Caki2 (cell line): ENCODE results near the gene SMAD6. TPM values are rescaled to one million over a fixed set of nuclear protein-coding genes. Genes with fewer than 3 reads are reported as not detected.

ENCODE experiments used
- DNase-seq: peaks from one replicate; pipeline ENCODE4 v3.0.0-alpha.2; 2015; ENCODE audit warnings: low read depth
- in situ Hi-C: cut with HindIII; loops from 2 replicates; pipeline ENCODE4 v1.10.0; 2016; ENCODE audit warnings: low sequenced_read_pairs, low pct_unique_long_range_greater_than_20kb, mixed read lengths
- total RNA-seq: library from RNA; depleted of rRNA; stranded (reverse); fragments of >200 nt; shearing (Covaris generic); gene quantifications from 2 replicates; pipeline ENCODE4 v1.2.3, GENCODE V29; 2014; ENCODE audit warnings: low replicate concordance

Gene SMAD6
- total RNA-seq, 1 experiment from 2014 or later: 64.5 TPM

- peak; percentile 47 for DNase-seq
Measured at GRCh38 chr15:66761726-66762595, 59.9 kb downstream of the SMAD6 start.

GRCh38 chr15:66763186-66764071, 61.4 kb downstream of the SMAD6 start:
- in situ Hi-C loops: no loop called here
- peak; percentile 72 for DNase-seq

More at GRCh38 chr15:66761726-66762595, 59.9 kb downstream of the SMAD6 start:
- in situ Hi-C loops: no loop called here

- in situ Hi-C loops: no loop called here
- no peak for DNase-seq
Measured at GRCh38 chr15:66764072-66764786, 62.2 kb downstream of the SMAD6 start.

GRCh38 chr15:66765478-66766281, 63.6 kb downstream of the SMAD6 start:
- in situ Hi-C loops: no loop called here
- peak; percentile 100 for DNase-seq

GRCh38 chr15:66766282-66767230, 64.5 kb downstream of the SMAD6 start:
- in situ Hi-C loops: no loop called here
- DNase-seq: peak; percentile 79

DNA sequence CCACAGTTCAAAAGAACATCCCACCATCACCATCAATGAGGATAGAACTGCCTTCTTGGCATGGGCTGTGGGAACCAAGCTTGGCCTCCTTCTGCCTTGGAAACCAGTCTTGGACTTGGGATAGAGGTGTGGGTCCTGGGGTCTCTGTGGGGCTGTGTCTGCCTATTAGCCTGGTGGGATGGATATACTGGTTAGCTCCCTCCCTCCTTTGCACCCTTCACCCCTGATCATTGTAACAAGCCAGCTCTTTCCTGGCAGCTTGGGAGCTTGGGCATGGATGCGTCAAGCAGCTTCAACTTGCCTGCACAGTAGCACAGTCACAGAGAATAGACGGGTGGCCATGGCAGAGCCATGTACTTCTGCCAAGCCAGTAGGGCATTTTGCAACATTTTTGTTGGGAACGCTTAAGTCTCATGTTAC, 65.2 kb downstream of the SMAD6 start:
- no peak for DNase-seq
- in situ Hi-C loops: no loop called here

DNA sequence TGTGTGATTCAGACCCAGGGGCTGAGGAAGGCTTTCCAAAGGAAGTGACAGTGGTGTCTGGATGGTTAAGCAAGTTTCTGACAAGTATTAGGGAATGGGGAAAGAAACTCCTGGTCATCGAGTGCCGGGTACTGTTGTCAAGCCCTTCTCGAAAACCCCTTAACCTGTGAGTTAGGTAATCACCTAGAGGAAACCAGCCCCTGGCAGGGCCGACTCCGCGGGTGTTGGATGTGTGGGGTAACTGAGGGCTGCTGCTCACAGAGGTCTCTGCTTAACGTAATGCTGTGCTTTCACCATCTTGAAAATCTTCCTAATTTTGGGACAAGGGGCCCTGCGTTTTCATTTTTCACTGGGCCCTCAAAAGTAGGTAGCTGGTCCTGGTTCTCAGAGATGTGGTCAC, 67.0 kb downstream of the SMAD6 start:
- DNase-seq: no peak
- in situ Hi-C loops: no loop called here

GRCh38 chr15:66770518-66771350, 68.7 kb downstream of the SMAD6 start:
- in situ Hi-C loops: no loop called here
- DNase-seq: peak; percentile 59

GRCh38 chr15:66771351-66771650, 69.3 kb downstream of the SMAD6 start:
- DNase-seq: no peak
- in situ Hi-C loops: no loop called here

DNA sequence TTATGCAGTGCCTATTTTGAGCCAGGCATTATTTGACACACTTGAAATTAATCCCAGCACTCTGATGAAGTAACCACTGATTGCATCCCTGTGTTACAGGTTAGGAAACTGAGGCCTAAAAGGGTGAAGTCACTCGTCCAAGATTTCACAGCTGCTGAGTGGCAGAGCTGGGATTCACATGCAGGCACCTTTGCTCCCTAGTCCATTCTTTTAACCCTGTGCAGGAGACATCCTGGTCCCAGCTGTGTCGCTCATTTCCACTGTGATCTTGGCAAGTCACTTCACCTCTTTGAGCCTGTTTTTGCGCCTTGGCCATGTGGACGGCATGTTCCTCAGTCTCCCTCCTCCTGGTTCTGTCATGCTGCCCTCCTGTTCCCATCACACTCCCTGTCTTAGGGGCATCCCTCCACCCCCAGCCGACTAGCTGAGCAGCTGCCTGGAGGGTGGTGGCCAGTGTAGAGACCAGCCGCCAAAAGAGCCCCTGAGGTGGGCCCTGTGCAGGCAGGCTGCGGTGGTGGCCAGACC, 70.6 kb downstream of the SMAD6 start:
- no peak for DNase-seq
- in situ Hi-C loops: no loop called here

- in situ Hi-C loops: no loop called here
Measured at GRCh38 chr15:66773129-66773873, 71.3 kb downstream of the SMAD6 start.

DNA sequence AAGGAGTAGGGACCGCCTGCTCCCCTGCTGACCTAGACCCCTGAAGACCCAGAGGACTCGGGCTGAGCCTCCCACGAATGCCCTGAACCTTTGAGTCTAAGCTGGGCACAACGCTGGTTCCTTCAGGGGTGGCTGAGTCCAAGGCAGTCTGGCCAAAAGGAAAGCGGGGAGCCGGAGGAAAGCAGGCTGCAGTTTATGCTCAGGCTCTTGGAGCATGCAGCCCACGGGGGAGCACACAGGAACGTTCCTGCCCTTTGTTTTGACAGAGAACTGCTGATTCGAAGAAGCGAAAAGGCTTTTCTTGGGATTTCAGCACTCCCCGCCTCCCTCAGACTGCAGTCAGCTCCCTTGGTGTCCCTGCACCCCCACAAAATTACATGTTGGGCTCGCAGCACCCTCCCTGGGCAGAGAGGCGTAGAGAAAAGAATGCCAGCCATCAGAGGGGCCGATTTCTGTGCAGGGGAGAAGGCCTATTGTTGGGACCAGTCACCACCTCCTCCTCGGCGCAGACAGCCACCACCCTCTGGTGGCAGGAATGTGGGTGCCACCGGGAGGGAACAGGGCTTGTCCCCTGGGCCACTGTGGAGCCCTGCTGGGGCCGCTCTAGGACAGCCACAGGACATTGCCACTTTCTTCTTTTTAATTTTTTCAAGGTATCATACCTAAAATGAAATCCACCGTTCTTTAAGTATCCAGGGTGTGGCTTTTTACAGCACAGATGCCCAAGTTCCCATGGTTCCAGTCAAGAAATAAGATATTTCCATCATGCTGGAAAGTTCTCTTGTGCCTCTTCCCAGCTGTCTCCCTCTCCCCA, 72.2 kb downstream of the SMAD6 start:
- in situ Hi-C loops: no loop called here
- DNase-seq: peak; percentile 85

More at GRCh38 chr15:66773129-66773873, 71.3 kb downstream of the SMAD6 start:
- DNase-seq: peak; percentile 71

DNA sequence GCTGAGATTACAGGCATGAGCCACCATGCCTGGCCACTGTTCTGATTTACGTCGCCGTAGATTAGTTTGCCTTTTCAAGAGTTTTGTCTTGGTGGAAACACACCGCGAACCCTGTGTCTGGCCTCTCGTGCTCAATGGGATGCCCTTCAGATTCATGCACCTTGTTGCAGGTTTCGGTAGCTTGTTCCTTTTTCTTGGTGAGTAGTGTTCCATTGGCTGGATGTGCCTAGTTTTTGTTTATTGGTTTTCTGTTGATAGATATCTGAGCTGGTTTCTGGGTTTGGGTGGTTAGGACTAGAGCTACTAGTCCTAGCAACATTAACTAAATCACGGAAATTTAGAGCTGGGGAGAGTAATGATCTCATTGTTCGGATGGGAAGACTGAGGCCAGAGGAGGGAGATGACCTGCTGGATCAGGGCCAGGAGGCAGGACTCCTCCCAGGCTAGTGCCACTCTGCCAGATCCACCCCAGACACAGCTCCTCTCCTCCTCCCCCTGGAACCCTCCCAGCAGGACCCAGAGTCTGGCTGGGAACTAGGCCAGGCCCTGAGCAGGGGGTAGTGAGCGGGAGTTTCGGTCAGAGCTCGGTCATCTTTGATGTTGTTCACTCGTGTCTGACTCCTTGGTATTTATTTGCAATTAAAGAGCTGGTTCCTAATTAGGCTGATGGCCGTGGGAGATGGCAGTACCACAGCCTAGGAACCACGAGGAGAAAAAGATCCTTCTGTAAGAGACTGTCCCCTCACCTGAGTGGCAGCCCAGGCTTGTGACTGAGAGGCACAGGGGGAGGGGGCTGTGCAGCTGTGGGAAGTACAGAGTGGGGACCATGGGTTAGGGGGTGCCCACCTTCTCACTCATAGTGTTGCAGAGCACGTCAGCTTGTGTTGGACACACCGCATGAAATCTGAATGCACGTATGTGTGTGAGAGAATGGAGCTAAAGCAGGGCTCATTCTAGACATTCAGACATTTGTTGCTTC, 73.4 kb downstream of the SMAD6 start:
- in situ Hi-C loops: no loop called here
- no peak for DNase-seq
